GM21619 (cell line): ENCODE measurements around the gene ACE2.

Experiments used
- ATAC-seq: cut with Tn5 transposase; IDR thresholded peaks from one replicate; pipeline ENCODE4 v1.9.1; 2021; ENCODE audit not compliant: unreplicated experiment

The ACE2 gene

DNA sequence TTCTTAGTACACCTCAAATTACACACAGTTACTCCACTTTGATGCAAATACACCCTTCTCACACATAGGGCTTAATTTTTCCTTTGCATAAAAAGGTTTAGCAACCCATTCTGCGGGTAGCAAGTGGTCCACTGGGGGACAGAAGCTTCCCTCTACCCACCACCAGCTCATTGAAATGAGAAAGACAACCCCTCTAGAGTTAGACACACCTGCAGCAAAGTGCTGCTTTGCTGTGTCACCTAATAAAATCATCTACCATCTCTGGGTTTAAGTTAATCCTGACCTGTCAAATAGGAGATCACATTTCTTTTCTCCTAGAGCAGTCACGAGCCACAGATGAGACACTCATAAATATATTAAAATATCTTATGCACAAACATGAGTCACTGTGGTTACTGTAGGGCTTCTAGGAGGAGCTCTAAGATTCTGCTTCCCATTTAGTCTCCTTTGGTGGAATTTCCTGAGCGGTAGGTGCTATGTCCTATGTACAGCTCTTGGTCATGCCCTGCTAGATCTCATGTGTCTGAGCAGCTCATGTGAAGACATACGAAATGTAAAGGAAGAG, 88.3 kb downstream of the ACE2 start:
- ATAC-seq, result no peak

DNA sequence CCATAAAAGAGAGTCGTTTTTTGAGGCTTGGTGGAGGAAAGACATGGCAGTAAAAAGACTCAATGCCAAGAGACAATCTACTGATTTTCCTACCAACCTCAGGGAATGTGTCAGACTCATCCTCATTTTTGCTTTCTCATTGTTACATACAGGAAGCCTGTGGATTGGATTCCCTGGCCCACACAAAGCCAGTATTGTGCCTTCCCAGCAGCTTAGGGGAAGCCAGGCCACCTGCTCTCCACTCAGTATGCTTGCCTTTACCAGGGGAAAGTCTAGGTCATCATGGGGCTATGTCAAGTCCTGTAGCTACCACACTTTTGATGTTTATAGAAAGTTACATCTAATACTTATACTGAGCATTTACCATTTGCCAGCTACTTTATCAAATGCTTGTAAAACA, 89.2 kb downstream of the ACE2 start:
- ATAC-seq, result no peak
